Inferior parietal cortex (tissue), 1 donor: ENCODE data around the gene EFHB.
"Not testable (repeated sequence)": the region's sequence is repeated elsewhere in the genome, so short reads cannot be mapped to it uniquely, and the experiment has no call there.

Source experiments
- DNase-seq: peaks from one replicate; pipeline ENCODE4 v3.0.0-alpha.2; 2016; ENCODE audit errors: extremely low spot score

The EFHB gene

GRCh38 chr3:19934098-19934566 lies at the start of gene EFHB:
EFHB (minus strand) TSS chr3:19934217; CDS start chr3:19934018, 199 bp downstream.
- no peak for DNase-seq

GRCh38 chr3:19972054-19972453 lies 38.0 kb upstream of the EFHB start:
- DNase-seq, result no peak

- DNase-seq, result no peak
Measured at GRCh38 chr3:19970327-19970726, 36.3 kb upstream of the EFHB start.

GRCh38 chr3:19967812-19968211 lies 33.8 kb upstream of the EFHB start:
- no peak for DNase-seq

- no peak for DNase-seq
Measured at GRCh38 chr3:19967208-19967607, 33.2 kb upstream of the EFHB start.

GRCh38 chr3:19961960-19962359 lies 27.9 kb upstream of the EFHB start:
- no peak for DNase-seq

GRCh38 chr3:19960696-19961095 lies 26.7 kb upstream of the EFHB start:
- DNase-seq, result no peak

- DNase-seq, result no peak
Measured at GRCh38 chr3:19959505-19959904, 25.5 kb upstream of the EFHB start.

- DNase-seq, result not testable (repeated sequence)
Measured at GRCh38 chr3:19957354-19957753, 23.3 kb upstream of the EFHB start.

- DNase-seq, result no peak
Measured at GRCh38 chr3:19954676-19955075, 20.7 kb upstream of the EFHB start.

GRCh38 chr3:19950316-19950715 lies 16.3 kb upstream of the EFHB start:
- no peak for DNase-seq

- DNase-seq, result no peak
Measured at GRCh38 chr3:19948226-19948591, 14.2 kb upstream of the EFHB start.

GRCh38 chr3:19947549-19948225 lies 13.7 kb upstream of the EFHB start:
- peak; percentile 34 for DNase-seq

- peak; percentile 96 for DNase-seq
Measured at GRCh38 chr3:19946832-19947548, 13.0 kb upstream of the EFHB start, which contains the start of gene RAB5A. RAB5A (plus strand) TSS chr3:19947097; CDS start chr3:19950899, 3,802 bp downstream.

- DNase-seq, result peak; percentile 43
Measured at GRCh38 chr3:19945969-19946831, 12.2 kb upstream of the EFHB start.

GRCh38 chr3:19945534-19945933 lies 11.5 kb upstream of the EFHB start:
- DNase-seq, result no peak

- no peak for DNase-seq
Measured at GRCh38 chr3:19940643-19941042, 6.6 kb upstream of the EFHB start.

- DNase-seq, result no peak
Measured at GRCh38 chr3:19938295-19938627, 4.2 kb upstream of the EFHB start.

- DNase-seq, result no peak
Measured at GRCh38 chr3:19937459-19938294, 3.7 kb upstream of the EFHB start.

- no peak for DNase-seq
Measured at GRCh38 chr3:19932422-19932821, 1.6 kb downstream of the EFHB start.

- no peak for DNase-seq
Measured at GRCh38 chr3:19931767-19932188, 2.2 kb downstream of the EFHB start.
